ENCODE data around the gene OBSCN. TPM values are rescaled to one million over a fixed set of nuclear protein-coding genes. Genes with fewer than 3 reads are reported as not detected.

The OBSCN gene
- total and polyA plus RNA-seq, 2 donors (not counting 3 experiments of a cell fraction or from before 2014, with no cell fraction given) = 1.5 to 2.9 TPM

DNA sequence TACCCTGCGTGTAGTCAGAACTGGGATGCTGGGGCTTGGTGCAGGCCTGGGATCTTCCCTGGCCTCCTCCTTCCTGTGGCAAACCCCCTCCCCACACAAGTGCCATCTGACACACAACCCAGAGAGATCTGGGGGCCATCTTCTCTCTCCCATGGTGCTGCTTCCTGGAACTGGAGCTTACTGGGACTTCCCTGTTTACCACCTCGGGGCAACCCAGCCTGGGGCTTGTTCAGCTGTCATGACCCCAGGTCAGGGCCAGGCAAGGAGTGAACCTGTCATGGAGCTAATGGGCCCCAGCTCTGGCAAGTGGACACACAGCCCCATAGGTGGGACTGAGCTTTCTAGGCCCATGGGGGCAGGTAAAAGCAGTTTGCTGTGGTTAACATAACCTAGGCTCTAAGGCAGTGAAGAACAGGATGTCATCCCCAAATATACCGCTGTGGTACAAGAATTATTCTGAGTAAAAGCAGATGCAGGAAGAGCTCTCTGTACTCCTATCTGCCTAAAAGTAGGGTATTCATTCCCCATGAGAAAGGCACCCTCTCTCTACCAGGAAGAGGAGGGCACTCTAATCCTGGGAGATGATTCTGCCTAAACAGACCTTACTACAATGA lies 196.4 kb downstream of the OBSCN start:
- ChIA-PET POLR2A (no interaction called here), CTCF (interaction anchor here (5.3 kb wide), 1 partner anchor 11 kb away, joined by 42 read pairs; no protein-coding TSS in a partner anchor)
- no peaks in the 10 kb centered on the region for H3K9me1 ChIP-seq (replicated peaks; ENCODE audit: control insufficient read depth, extremely low read depth, insufficient read depth, low read length)
- no peak overlapping the region for H3K9ac ChIP-seq (replicated peaks; ENCODE audit: extremely low read depth, insufficient read depth, low read length)
- no peak overlapping the region for H3K27ac ChIP-seq (ENCODE audit: insufficient read depth, low read depth, low read length)
- H4K20me1 ChIP-seq (replicated peaks; ENCODE audit: control insufficient read depth, extremely low read depth, insufficient read depth, low read length) = no peaks in the 10 kb centered on the region
- BruUV-seq (replicated peaks) = no TSS peak
- intact Hi-C loops (cut with micrococcal nuclease) = no loop called here
- no peaks in the 10 kb centered on the region for H3K27me3 ChIP-seq (ENCODE audit: control insufficient read depth in 2 of 2, insufficient read depth in 2 of 2, low read length in 2 of 2)
- peak overlapping the region; percentile 83 for H3K4me2 ChIP-seq (ENCODE audit: insufficient read depth, low read length)
- dilution Hi-C loops (cut with MboI; ENCODE audit: extremely low pct_ligation_motif_present, low sequenced_read_pairs) = no loop called here
- peaks cover 0 to 11% of the 10 kb centered on the region in 2 experiments for H3K36me3 ChIP-seq (ENCODE audit: control insufficient read depth in 2 of 2, extremely low read depth in 1 of 2, insufficient read depth in 2 of 2, low read length in 2 of 2)
- H3K4me3 ChIP-seq (replicated peaks in 1 of 3; ENCODE audit: insufficient read depth in 1 of 3, low read depth in 1 of 3, low read length in 3 of 3) = peak overlapping the region in 1 of 3 experiments; percentile 57
- TF ChIP-seq POLR2AphosphoS5 (IDR thresholded peaks at IDR 0.05; ENCODE audit: insufficient read depth, low read depth, low read length) (no peak), FOS (IDR thresholded peaks at IDR 0.05; ENCODE audit: borderline replicate concordance, insufficient read depth, low read length) (no peak), MAX (IDR thresholded peaks at IDR 0.05; ENCODE audit: insufficient read depth, insufficient read length) (no peak), CTCF (IDR thresholded peaks at IDR 0.05; ENCODE audit: extremely low read depth in 1 of 2, insufficient read depth in 1 of 2, low read depth in 1 of 2, low read length in 2 of 2) (no peak), MYC (IDR thresholded peaks at IDR 0.05; ENCODE audit: low read depth, low read length) (no peak), GATA2 (IDR thresholded peaks at IDR 0.05; ENCODE audit: insufficient read depth, insufficient read length, low read depth, low read length) (no peak), JUN (IDR thresholded peaks at IDR 0.05; ENCODE audit: borderline replicate concordance, insufficient read depth, insufficient read length, low read depth) (no peak), POLR2A (IDR thresholded peaks at IDR 0.05; ENCODE audit: low read depth, low read length) (no peak), EZH2 (IDR thresholded peaks at IDR 0.05; ENCODE audit: borderline replicate concordance, low read depth, low read length, severe bottlenecking) (no peak)
- DNase-seq (ENCODE audit: low read depth, low spot score) (no peak), FAIRE-seq (no peak)
- H2AFZ ChIP-seq (ENCODE audit: low read depth, low read length) = no peak overlapping the region
- no peaks in the 10 kb centered on the region for H3K9me3 ChIP-seq (replicated peaks; ENCODE audit: control insufficient read depth, insufficient read depth, low read length)
- peaks cover 68% of the 10 kb centered on the region for H3K79me2 ChIP-seq (ENCODE audit: control insufficient read depth, insufficient read depth, low read length)
- H3K4me1 ChIP-seq (ENCODE audit: control insufficient read depth, extremely low read depth, insufficient read depth, low read length) = peaks cover 23% of the 10 kb centered on the region
